ENCODE data around the gene C14orf119. TPM values are rescaled to one million over a fixed set of nuclear protein-coding genes. Genes with fewer than 3 reads are reported as not detected.

C14orf119 gene
- total and polyA plus RNA-seq, 9 of the 15 experiments (the other 6 are each of a cell fraction or from before 2014, with no cell fraction given): 36.7 to 251 (median 51.8) TPM

DNA sequence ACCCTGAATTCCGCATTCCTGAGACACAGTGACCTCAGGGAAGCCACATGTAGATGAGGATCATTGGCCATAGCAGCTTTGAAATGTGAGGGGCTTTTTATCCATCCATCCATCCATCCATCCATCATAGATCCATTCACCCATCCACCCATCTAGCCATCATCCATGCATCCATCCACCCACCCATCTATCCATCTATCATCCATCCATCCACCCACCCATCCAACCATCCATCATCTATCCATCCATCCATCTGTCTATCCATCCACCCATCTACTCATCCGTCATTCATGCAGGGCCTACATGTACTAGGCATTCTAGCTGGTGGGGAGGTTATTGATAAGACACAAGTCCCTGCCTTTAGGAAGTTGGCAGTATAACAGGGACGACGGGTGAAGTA, 51.7 kb downstream of the C14orf119 start (continued):
- TF ChIP-seq, protein P1, sequence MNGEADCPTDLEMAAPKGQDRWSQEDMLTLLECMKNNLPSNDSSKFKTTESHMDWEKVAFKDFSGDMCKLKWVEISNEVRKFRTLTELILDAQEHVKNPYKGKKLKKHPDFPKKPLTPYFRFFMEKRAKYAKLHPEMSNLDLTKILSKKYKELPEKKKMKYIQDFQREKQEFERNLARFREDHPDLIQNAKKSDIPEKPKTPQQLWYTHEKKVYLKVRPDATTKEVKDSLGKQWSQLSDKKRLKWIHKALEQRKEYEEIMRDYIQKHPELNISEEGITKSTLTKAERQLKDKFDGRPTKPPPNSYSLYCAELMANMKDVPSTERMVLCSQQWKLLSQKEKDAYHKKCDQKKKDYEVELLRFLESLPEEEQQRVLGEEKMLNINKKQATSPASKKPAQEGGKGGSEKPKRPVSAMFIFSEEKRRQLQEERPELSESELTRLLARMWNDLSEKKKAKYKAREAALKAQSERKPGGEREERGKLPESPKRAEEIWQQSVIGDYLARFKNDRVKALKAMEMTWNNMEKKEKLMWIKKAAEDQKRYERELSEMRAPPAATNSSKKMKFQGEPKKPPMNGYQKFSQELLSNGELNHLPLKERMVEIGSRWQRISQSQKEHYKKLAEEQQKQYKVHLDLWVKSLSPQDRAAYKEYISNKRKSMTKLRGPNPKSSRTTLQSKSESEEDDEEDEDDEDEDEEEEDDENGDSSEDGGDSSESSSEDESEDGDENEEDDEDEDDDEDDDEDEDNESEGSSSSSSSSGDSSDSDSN (IDR thresholded peaks at IDR 0.05; ENCODE audit: borderline replicate concordance in 1 of 2, low read depth in 2 of 2, low read length in 2 of 2): no peak
- TF ChIP-seq HNRNPLL (IDR thresholded peaks at IDR 0.05; ENCODE audit: low read depth, low read length, poor library complexity, severe bottlenecking) (no peak), ZNF707 (CRISPR knock-in tag; conservative IDR thresholded peaks at IDR 0.05) (no peak), ETV1 (tag; conservative IDR thresholded peaks at IDR 0.05; ENCODE audit: low read depth) (no peak), TAF1 (IDR thresholded peaks at IDR 0.05; ENCODE audit: control insufficient read depth, extremely low read depth, insufficient read depth, low read length, severe bottlenecking) (peak; percentile 7), RCOR1 (IDR thresholded peaks at IDR 0.05; ENCODE audit: borderline replicate concordance in 1 of 2, low read depth in 2 of 2, low read length in 2 of 2) (peak in 1 of 2 experiments; percentile 50; a peak in 1 of 4 replicates), ZBTB7A (IDR thresholded peaks at IDR 0.05; ENCODE audit: borderline replicate concordance, control insufficient read depth, low read depth, low read length) (0 out of 2 replicates have a peak, but pooled peaks have one; percentile 9), KDM1A (IDR thresholded peaks at IDR 0.05) (peak in 1 of 2 experiments; percentile 7), ZZZ3 (IDR thresholded peaks at IDR 0.05) (no peak)
- TF ChIP-seq, protein P2, sequence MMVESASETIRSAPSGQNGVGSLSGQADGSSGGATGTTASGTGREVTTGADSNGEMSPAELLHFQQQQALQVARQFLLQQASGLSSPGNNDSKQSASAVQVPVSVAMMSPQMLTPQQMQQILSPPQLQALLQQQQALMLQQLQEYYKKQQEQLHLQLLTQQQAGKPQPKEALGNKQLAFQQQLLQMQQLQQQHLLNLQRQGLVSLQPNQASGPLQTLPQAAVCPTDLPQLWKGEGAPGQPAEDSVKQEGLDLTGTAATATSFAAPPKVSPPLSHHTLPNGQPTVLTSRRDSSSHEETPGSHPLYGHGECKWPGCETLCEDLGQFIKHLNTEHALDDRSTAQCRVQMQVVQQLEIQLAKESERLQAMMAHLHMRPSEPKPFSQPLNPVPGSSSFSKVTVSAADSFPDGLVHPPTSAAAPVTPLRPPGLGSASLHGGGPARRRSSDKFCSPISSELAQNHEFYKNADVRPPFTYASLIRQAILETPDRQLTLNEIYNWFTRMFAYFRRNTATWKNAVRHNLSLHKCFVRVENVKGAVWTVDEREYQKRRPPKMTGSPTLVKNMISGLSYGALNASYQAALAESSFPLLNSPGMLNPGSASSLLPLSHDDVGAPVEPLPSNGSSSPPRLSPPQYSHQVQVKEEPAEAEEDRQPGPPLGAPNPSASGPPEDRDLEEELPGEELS (CRISPR knock-in tag; IDR thresholded peaks at IDR 0.05; ENCODE audit: borderline replicate concordance): no peak
- TF ChIP-seq, protein P3, sequence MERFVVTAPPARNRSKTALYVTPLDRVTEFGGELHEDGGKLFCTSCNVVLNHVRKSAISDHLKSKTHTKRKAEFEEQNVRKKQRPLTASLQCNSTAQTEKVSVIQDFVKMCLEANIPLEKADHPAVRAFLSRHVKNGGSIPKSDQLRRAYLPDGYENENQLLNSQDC (CRISPR knock-in tag; IDR thresholded peaks at IDR 0.05): no peak
- TF ChIP-seq, protein P4, sequence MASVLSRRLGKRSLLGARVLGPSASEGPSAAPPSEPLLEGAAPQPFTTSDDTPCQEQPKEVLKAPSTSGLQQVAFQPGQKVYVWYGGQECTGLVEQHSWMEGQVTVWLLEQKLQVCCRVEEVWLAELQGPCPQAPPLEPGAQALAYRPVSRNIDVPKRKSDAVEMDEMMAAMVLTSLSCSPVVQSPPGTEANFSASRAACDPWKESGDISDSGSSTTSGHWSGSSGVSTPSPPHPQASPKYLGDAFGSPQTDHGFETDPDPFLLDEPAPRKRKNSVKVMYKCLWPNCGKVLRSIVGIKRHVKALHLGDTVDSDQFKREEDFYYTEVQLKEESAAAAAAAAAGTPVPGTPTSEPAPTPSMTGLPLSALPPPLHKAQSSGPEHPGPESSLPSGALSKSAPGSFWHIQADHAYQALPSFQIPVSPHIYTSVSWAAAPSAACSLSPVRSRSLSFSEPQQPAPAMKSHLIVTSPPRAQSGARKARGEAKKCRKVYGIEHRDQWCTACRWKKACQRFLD (CRISPR knock-in tag; IDR thresholded peaks at IDR 0.05): no peak
- TF ChIP-seq, protein P5, sequence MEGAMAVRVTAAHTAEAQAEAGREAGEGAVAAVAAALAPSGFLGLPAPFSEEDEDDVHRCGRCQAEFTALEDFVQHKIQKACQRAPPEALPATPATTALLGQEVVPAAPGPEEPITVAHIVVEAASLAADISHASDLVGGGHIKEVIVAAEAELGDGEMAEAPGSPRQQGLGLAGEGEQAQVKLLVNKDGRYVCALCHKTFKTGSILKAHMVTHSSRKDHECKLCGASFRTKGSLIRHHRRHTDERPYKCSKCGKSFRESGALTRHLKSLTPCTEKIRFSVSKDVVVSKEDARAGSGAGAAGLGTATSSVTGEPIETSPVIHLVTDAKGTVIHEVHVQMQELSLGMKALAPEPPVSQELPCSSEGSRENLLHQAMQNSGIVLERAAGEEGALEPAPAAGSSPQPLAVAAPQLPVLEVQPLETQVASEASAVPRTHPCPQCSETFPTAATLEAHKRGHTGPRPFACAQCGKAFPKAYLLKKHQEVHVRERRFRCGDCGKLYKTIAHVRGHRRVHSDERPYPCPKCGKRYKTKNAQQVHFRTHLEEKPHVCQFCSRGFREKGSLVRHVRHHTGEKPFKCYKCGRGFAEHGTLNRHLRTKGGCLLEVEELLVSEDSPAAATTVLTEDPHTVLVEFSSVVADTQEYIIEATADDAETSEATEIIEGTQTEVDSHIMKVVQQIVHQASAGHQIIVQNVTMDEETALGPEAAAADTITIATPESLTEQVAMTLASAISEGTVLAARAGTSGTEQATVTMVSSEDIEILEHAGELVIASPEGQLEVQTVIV (CRISPR knock-in tag; IDR thresholded peaks at IDR 0.05; ENCODE audit: borderline replicate concordance): no peak
- TF ChIP-seq, protein P6, sequence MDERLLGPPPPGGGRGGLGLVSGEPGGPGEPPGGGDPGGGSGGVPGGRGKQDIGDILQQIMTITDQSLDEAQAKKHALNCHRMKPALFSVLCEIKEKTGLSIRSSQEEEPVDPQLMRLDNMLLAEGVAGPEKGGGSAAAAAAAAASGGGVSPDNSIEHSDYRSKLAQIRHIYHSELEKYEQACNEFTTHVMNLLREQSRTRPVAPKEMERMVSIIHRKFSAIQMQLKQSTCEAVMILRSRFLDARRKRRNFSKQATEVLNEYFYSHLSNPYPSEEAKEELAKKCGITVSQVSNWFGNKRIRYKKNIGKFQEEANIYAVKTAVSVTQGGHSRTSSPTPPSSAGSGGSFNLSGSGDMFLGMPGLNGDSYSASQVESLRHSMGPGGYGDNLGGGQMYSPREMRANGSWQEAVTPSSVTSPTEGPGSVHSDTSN (CRISPR knock-in tag; IDR thresholded peaks at IDR 0.05; ENCODE audit: low read depth): no peak
- TF ChIP-seq, protein P6 (tag; conservative IDR thresholded peaks at IDR 0.05; ENCODE audit: low read depth): 0 out of 2 replicates have a peak, but pooled peaks have one; percentile 6

Data from K562 (cell line).